Endothelial cell (in vitro differentiated cells): ENCODE measurements around the gene NFIB. TPM values are rescaled to one million over a fixed set of nuclear protein-coding genes. Genes with fewer than 3 reads are reported as not detected.

Experiments
- DNase-seq: peaks from one replicate; pipeline ENCODE4 v3.0.0; 2021; ENCODE audit warnings: low spot score
- H3K27ac Mint-ChIP-seq: one replicate; pipeline ENCODE4 v1.8.0; 2021; ENCODE audit warnings: mixed read lengths, inconsistent platforms; ENCODE audit not compliant: unreplicated experiment
- H3K27me3 Mint-ChIP-seq: one replicate; pipeline ENCODE4 v1.8.0; 2021; ENCODE audit warnings: mild to moderate bottlenecking, moderate library complexity, mixed read lengths, inconsistent platforms; ENCODE audit not compliant: unreplicated experiment
- H3K36me3 Mint-ChIP-seq: one replicate; pipeline ENCODE4 v1.8.0; 2021; ENCODE audit warnings: mild to moderate bottlenecking, low read depth, mixed read lengths, inconsistent platforms; ENCODE audit not compliant: unreplicated experiment
- H3K4me1 Mint-ChIP-seq: one replicate; pipeline ENCODE4 v1.8.0; 2021; ENCODE audit warnings: mild to moderate bottlenecking, mixed read lengths, inconsistent platforms; ENCODE audit not compliant: unreplicated experiment
- H3K4me3 Mint-ChIP-seq: one replicate; pipeline ENCODE4 v1.8.0; 2021; ENCODE audit warnings: mild to moderate bottlenecking, mixed read lengths, inconsistent platforms; ENCODE audit not compliant: unreplicated experiment
- H3K9me3 Mint-ChIP-seq: one replicate; pipeline ENCODE4 v1.8.0; 2021; ENCODE audit warnings: mixed read lengths, inconsistent platforms; ENCODE audit not compliant: unreplicated experiment
- total RNA-seq: library from RNA; stranded (reverse); fragmentation: NEBNext Ultra II Directional; extraction: Animal tissue kit (Norgen Biotek cat#: 25700); gene quantifications from one replicate; pipeline ENCODE4 v1.2.1, GENCODE V29; 2021; ENCODE audit not compliant: unreplicated experiment
- TF ChIP-seq, protein P1 (sequence below): fragments of 200-600 bp; sonication (generic); IDR thresholded peaks from one replicate; pipeline ENCODE4 v1.5.0; 2021; ENCODE audit warnings: antibody characterized with exemption; ENCODE audit not compliant: unreplicated experiment

The NFIB gene
- total RNA-seq, 1 donor from 2014 or later = 120 TPM

DNA sequence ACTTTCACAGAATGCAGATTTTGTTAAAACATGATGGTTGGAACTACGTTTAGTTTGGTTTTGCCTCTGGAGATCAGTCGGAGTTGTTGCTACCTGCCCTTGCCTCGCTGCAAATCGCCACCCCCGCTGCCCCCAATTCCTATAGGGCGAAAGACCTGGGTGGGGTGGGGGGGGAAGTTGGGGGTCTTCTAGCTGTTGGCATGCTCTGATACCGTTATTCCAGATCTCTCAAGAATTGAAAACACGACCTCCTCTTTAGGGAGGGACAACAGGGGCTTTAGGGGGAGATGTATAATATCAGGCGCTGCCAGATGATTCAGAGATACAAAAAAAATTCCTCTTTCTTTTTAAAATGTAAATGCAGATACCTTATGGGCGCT lies 36.4 kb upstream of the NFIB start:
- peaks cover 28% of the 10 kb centered on the region for H3K27me3 Mint-ChIP-seq
- peak overlapping the region; percentile 74 for H3K4me3 Mint-ChIP-seq
- TF ChIP-seq, protein P1, sequence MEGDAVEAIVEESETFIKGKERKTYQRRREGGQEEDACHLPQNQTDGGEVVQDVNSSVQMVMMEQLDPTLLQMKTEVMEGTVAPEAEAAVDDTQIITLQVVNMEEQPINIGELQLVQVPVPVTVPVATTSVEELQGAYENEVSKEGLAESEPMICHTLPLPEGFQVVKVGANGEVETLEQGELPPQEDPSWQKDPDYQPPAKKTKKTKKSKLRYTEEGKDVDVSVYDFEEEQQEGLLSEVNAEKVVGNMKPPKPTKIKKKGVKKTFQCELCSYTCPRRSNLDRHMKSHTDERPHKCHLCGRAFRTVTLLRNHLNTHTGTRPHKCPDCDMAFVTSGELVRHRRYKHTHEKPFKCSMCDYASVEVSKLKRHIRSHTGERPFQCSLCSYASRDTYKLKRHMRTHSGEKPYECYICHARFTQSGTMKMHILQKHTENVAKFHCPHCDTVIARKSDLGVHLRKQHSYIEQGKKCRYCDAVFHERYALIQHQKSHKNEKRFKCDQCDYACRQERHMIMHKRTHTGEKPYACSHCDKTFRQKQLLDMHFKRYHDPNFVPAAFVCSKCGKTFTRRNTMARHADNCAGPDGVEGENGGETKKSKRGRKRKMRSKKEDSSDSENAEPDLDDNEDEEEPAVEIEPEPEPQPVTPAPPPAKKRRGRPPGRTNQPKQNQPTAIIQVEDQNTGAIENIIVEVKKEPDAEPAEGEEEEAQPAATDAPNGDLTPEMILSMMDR = no peak
- H3K36me3 Mint-ChIP-seq = peaks cover 21% of the 10 kb centered on the region
- no peak for DNase-seq
- H3K27ac Mint-ChIP-seq = peak overlapping the region; percentile 50
- H3K4me1 Mint-ChIP-seq = peaks cover 67% of the 10 kb centered on the region
- no peaks in the 10 kb centered on the region for H3K9me3 Mint-ChIP-seq

DNA sequence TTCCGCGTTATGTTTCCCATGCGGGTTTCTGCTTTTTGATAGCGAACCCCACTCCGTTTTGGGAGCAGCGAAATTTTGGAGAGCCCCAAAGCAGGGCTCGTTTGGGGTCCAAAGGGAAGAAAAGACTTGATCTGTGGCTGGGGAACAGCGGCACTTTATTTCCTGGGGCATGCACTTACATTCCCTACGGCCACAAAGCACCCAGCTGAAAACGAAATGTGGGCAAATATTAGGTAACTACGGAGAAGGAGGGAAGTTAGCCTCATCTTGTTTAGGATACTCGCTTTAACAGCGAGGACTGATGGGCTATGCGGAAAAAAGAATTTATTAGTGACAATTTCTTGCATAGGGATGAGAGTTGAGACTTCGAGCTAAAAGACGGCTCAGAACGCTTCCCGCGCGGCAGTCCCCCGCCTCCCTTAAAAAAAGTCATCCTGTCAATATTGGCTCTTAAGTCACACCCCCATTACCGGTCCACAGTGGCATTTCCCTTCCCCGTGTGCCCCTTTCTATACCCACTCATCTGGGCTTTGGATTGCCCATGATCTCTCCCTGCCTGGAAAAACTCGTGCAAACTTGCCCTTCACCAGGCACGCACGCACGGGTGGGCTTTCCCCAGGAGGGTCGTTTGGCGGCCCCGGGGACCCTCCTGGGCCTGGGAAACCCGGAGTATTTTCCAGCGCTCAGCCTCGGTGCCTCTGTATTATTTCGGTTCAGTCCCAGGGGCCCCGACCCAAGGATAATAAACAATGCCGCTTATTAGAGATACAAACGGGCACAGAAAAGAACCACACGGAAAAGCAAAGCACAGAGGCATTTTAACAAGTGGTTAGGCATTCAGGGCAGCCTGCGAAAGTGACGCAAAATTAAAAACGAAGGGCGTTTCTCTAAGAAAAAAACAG lies 35.8 kb upstream of the NFIB start:
- Mint-ChIP-seq H3K4me1 (peaks cover 66% of the 10 kb centered on the region), H3K4me3 (no peak overlapping the region), H3K9me3 (no peaks in the 10 kb centered on the region), H3K27ac (no peak overlapping the region), H3K36me3 (peaks cover 17% of the 10 kb centered on the region), H3K27me3 (peaks cover 31% of the 10 kb centered on the region)
- DNase-seq = no peak
- TF ChIP-seq, protein P1 = no peak

DNA sequence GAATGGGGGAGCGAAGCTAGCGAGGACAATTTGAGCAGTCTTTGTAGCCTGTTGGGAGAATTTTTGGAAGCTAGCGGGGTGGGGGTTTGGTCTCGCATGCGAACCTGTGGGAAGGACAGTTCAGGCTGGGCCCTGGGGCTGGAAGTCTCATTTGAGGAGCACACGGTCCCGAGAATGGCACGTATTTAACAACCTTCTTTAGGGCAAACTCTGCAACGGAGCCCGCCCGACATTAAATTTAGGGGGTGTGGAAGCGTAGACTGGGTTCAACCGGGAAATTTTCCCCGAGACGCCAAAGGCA lies 35.2 kb upstream of the NFIB start:
- TF ChIP-seq, protein P1 = no peak
- no peak for DNase-seq
- H3K27ac Mint-ChIP-seq = no peak overlapping the region
- peaks cover 31% of the 10 kb centered on the region for H3K27me3 Mint-ChIP-seq
- no peaks in the 10 kb centered on the region for H3K9me3 Mint-ChIP-seq
- no peak overlapping the region for H3K4me3 Mint-ChIP-seq
- H3K4me1 Mint-ChIP-seq = peaks cover 61% of the 10 kb centered on the region
- H3K36me3 Mint-ChIP-seq = peaks cover 12% of the 10 kb centered on the region

DNA sequence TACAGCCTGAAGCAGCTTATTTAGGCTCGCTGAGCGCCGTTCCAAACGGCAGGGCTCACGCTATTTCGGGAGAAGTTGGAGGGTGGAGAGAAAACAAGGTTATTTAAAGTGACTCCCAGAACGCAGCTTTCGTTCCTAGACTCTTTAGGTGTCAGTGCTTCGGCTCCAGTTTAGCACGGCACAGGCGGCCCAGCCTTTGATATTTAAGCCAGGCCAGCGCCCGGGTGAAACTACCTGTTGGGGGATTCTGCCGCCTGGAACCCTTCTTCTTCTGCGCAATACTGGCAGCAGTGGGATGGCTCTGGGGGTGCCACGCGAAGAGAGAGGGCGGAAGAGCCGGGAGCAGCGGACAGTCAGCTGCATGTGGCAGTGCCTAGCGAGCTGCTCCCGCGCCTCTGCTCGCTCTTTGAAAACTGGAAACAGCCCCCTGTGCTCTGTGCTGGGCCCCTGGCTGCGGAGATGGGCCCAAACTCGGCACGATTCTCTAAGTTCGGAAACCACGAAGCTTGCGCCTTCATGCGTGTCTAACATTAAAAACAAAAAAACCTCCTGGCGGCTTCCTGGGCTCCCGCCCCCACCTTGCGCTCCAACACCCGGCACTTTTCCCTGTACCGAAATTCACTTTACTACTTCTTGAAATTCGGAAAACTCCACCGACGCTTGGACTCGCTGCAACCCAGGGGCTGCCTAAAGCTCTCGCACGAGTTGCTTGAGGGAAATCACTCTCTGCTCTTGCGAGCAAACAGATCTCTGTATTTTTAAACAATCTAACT lies 34.6 kb upstream of the NFIB start:
- Mint-ChIP-seq H3K36me3 (peaks cover 9% of the 10 kb centered on the region), H3K4me1 (peaks cover 57% of the 10 kb centered on the region), H3K9me3 (no peaks in the 10 kb centered on the region), H3K27me3 (peaks cover 31% of the 10 kb centered on the region), H3K4me3 (no peak overlapping the region), H3K27ac (no peak overlapping the region)
- TF ChIP-seq, protein P1 = no peak
- peak; percentile 34 for DNase-seq

DNA sequence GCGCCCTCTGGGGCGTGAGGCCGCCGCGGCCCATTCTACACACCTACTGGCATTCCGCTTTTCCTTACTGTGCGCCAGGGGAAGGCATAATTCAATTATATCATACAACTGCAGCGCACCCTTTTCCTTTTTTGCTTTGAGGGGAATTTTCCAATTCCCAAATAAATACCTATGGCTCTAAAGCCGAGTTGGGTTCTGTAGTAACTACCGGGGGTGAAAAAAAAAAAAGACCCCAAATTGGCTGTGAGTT lies 34.1 kb upstream of the NFIB start:
- H3K27me3 Mint-ChIP-seq = peaks cover 31% of the 10 kb centered on the region
- peaks cover 54% of the 10 kb centered on the region for H3K4me1 Mint-ChIP-seq
- no peak overlapping the region for H3K27ac Mint-ChIP-seq
- TF ChIP-seq, protein P1 = no peak
- no peak for DNase-seq
- H3K9me3 Mint-ChIP-seq = no peaks in the 10 kb centered on the region
- H3K36me3 Mint-ChIP-seq = peaks cover 9% of the 10 kb centered on the region
- H3K4me3 Mint-ChIP-seq = no peak overlapping the region
